ENCODE results near the gene DHX15. TPM values are rescaled to one million over a fixed set of nuclear protein-coding genes. Genes with fewer than 3 reads are reported as not detected.
A peak's percentile ranks its signal among the peaks of the same experiment; 100 is the strongest.

Gene DHX15
- total and polyA plus RNA-seq, 10 of the 15 experiments (the other 5 are each of a cell fraction or from before 2014, with no cell fraction given) = 166 to 269 (median 184) TPM

DNA sequence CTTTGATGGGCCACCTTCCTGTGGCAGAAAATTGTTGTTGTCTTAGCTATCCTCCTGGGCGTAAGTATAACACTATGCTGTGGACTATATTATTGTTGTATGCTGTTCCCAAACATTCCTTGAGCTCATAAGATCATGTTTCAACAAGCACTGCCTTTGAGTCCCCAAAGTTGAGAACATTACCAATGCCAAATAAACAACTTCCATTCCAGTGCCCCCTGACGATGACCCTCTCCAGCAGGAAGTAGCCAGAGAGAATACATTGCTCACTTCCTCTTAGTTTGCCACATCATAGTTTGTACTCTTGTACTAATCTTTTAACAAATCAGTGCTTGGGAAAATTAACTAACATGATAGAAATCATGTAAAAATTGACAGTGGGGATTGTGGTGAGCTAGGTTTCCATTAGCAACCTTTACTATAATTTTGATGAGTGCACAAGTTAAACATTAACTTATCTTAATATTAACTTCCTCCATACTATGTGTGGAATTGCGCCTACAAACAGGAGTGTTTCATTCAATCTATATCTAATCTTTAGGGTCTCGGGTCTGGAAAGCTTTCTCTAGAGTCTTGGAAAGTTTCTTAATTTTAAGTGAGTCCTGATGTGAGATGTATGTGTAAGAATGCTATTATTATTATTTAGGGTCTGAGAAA lies 20.3 kb upstream of the DHX15 start:
- Histone ChIP-seq H4K20me1 (ENCODE audit: control insufficient read depth, insufficient read depth) (no peaks in the 10 kb centered on the region), H3K79me2 (ENCODE audit: control insufficient read depth, insufficient read depth, low read length) (no peaks in the 10 kb centered on the region), H3K4me3 (no peak overlapping the region), H3K9ac (ENCODE audit: control insufficient read depth, insufficient read depth, low read length) (no peak overlapping the region), H3K27ac (ENCODE audit: control insufficient read depth, insufficient read depth) (no peak overlapping the region), H3K4me1 (ENCODE audit: control insufficient read depth, insufficient read depth, low read length) (no peaks in the 10 kb centered on the region), H3K9me3 (replicated peaks; ENCODE audit: control insufficient read depth, insufficient read depth, low read length) (no peaks in the 10 kb centered on the region; the same call in 2 of the 3 replicates), H3K36me3 (ENCODE audit: control insufficient read depth in 2 of 2, insufficient read depth in 2 of 2, low read length in 1 of 2) (no peaks in the 10 kb centered on the region), H2AFZ (ENCODE audit: control insufficient read depth, low read depth, low read length) (no peak overlapping the region), H3K4me2 (ENCODE audit: control insufficient read depth, insufficient read depth) (no peak overlapping the region), H3K27me3 (replicated peaks in 1 of 2; ENCODE audit: control insufficient read depth in 2 of 2, insufficient read depth in 2 of 2, low read length in 1 of 2) (no peaks in the 10 kb centered on the region)
- ChIA-PET RAD21 (ENCODE audit: unreplicated experiment) (no interaction called here), POLR2A (no interaction called here), SMC1A (ENCODE audit: uncharacterized antibody, unreplicated experiment) (no interaction called here), CTCF (no interaction called here)
- TF ChIP-seq, protein P1, sequence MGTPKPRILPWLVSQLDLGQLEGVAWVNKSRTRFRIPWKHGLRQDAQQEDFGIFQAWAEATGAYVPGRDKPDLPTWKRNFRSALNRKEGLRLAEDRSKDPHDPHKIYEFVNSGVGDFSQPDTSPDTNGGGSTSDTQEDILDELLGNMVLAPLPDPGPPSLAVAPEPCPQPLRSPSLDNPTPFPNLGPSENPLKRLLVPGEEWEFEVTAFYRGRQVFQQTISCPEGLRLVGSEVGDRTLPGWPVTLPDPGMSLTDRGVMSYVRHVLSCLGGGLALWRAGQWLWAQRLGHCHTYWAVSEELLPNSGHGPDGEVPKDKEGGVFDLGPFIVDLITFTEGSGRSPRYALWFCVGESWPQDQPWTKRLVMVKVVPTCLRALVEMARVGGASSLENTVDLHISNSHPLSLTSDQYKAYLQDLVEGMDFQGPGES (IDR thresholded peaks at IDR 0.05) = no peak
- TF ChIP-seq SPI1 (IDR thresholded peaks at IDR 0.05; ENCODE audit: borderline replicate concordance, insufficient read depth, low read depth, low read length) = peak; percentile 25; the same call in 1 of the 2 replicates
- TF ChIP-seq, protein P2, sequence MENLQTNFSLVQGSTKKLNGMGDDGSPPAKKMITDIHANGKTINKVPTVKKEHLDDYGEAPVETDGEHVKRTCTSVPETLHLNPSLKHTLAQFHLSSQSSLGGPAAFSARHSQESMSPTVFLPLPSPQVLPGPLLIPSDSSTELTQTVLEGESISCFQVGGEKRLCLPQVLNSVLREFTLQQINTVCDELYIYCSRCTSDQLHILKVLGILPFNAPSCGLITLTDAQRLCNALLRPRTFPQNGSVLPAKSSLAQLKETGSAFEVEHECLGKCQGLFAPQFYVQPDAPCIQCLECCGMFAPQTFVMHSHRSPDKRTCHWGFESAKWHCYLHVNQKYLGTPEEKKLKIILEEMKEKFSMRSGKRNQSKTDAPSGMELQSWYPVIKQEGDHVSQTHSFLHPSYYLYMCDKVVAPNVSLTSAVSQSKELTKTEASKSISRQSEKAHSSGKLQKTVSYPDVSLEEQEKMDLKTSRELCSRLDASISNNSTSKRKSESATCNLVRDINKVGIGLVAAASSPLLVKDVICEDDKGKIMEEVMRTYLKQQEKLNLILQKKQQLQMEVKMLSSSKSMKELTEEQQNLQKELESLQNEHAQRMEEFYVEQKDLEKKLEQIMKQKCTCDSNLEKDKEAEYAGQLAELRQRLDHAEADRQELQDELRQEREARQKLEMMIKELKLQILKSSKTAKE (IDR thresholded peaks at IDR 0.05; ENCODE audit: low read depth, poor library complexity, severe bottlenecking) = no peak
- intact Hi-C loops (cut with micrococcal nuclease; ENCODE audit: unreplicated experiment) (no loop called here), in situ Hi-C loops (cut with MboI) (no loop called here)
- FAIRE-seq (no peak), ATAC-seq (no peak), DNase-seq (ENCODE audit: low read depth, low spot score) (no peak)
- 35% methylated on average over 4 of the region's 4 CpGs for WGBS (ENCODE audit: insufficient coverage, insufficient replicate concordance, low lambda C conversion rate, missing lambda C conversion rate)
- BruUV-seq (replicated peaks) = no TSS peak
